ENCODE results near the gene TRAF5.

TRAF5 gene

GRCh38 chr1:211328866-211329475 lies 2.3 kb downstream of the TRAF5 start:
- DNase-seq: no peak

- DNase-seq: no peak
Measured at GRCh38 chr1:211329764-211330201, 3.1 kb downstream of the TRAF5 start.

- no peak for DNase-seq
Measured at GRCh38 chr1:211330282-211330936, 3.8 kb downstream of the TRAF5 start.

- no peak for DNase-seq
Measured at GRCh38 chr1:211331011-211331709, 4.5 kb downstream of the TRAF5 start.

- DNase-seq: no peak
Measured at GRCh38 chr1:211332036-211332616, 5.5 kb downstream of the TRAF5 start.

- no peak for DNase-seq
Measured at GRCh38 chr1:211332830-211333229, 6.2 kb downstream of the TRAF5 start.

GRCh38 chr1:211333906-211334305 lies 7.3 kb downstream of the TRAF5 start:
- no peak for DNase-seq

GRCh38 chr1:211334986-211335385 lies 8.4 kb downstream of the TRAF5 start:
- no peak for DNase-seq

- DNase-seq: no peak
Measured at GRCh38 chr1:211335522-211336157, 9.0 kb downstream of the TRAF5 start.

GRCh38 chr1:211336161-211336560 lies 9.5 kb downstream of the TRAF5 start:
- DNase-seq: no peak

- DNase-seq: no peak
Measured at GRCh38 chr1:211336775-211337174, 10.1 kb downstream of the TRAF5 start.

GRCh38 chr1:211337430-211338223 lies 11.0 kb downstream of the TRAF5 start:
- no peak for DNase-seq

GRCh38 chr1:211338224-211338620 lies 11.6 kb downstream of the TRAF5 start:
- no peak for DNase-seq

- no peak for DNase-seq
Measured at GRCh38 chr1:211339631-211340041, 13.0 kb downstream of the TRAF5 start.

GRCh38 chr1:211340622-211341507 lies 14.2 kb downstream of the TRAF5 start:
- DNase-seq: no peak

- DNase-seq: no peak
Measured at GRCh38 chr1:211341999-211342398, 15.4 kb downstream of the TRAF5 start.

- DNase-seq: no peak
Measured at GRCh38 chr1:211343607-211344006, 17.0 kb downstream of the TRAF5 start.

GRCh38 chr1:211344152-211344618 lies 17.6 kb downstream of the TRAF5 start:
- DNase-seq: no peak

GRCh38 chr1:211345719-211346118 lies 19.1 kb downstream of the TRAF5 start:
- DNase-seq: no peak

- no peak for DNase-seq
Measured at GRCh38 chr1:211347077-211347844, 20.6 kb downstream of the TRAF5 start.

Measured in NCI-H1930 (cell line).